ENCODE measurements around the gene BICD1.
A peak's percentile ranks its signal among the peaks of the same experiment; 100 is the strongest.
"Not testable (repeated sequence)": the region's sequence is repeated elsewhere in the genome, so short reads cannot be mapped to it uniquely, and the experiment has no call there.

BICD1 gene

DNA sequence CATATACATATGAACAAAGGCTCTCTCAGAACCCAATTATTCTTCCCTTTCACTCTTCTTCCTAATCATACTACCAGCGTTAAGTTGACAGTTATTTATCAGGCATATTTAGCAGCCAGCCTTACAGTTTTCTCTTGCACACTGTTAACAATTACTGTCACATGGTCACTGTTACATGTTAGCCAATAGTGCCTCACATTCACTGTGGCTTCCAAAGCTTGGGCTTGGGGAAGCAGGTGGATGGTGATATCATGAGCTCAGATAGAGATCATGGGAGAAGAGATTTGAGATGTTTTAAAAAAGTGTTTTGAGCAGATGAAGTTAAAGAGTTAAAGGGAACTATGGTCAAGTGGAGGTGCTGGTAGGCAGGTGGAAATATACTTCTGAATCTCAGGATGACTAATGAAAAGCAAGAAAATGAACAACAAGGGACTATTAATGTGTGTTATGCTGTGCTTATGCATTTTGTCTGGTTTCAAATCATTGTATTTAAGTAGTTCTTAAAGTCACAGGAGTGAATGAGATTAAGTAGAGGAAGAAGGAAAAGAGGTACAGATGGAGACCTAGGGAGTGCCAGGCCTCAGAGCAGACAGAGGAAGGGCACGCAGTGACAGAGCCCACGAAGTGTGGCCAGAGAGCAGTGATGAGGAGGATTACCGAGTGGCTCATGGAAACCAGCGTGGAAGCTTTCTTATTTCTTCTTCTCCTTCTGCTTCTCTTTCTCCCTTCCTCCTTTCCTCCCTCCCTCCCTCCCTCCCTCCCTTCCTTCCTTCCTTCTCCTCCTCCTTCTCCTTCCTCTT lies 39.6 kb downstream of the BICD1 start:
- DNase-seq: no peak

DNA sequence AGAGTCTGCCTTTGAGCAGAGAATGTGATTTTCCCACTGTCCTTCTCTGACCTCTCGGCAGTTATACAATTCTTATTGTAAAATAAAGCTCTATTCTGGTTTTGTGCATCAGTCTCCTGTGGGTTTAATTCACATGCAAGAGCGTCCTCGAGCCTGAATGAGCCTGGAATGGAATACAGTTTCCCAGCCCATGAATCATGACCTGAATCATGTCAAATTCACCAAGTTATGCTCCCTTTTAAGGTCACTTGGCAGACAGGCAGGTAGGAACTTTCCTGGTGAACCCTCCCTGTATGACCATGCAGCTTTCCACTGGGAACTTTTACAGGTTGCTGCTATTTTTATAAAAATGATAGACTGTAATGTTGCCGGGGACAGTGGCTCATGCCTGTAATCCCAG lies 41.7 kb downstream of the BICD1 start:
- DNase-seq: no peak

DNA sequence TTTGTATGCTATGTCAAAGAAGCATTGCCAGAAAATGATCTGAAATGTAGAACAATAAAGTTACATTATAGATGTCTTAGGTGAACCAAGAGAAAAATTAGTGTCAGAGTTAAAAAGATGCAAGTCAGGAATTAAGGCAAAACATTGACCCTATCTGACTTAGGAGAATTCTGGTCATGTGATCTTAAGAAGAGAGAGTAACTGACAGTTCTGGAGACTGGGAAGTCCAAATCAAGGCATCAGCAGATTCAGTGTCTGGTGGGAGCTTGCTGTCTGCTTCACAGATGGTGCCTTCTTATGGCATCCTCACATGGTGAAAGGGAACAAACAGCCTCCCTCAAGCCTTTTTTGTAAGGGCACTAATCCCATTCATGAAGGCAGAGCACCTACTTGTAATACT lies 42.8 kb downstream of the BICD1 start:
- DNase-seq: no peak

DNA sequence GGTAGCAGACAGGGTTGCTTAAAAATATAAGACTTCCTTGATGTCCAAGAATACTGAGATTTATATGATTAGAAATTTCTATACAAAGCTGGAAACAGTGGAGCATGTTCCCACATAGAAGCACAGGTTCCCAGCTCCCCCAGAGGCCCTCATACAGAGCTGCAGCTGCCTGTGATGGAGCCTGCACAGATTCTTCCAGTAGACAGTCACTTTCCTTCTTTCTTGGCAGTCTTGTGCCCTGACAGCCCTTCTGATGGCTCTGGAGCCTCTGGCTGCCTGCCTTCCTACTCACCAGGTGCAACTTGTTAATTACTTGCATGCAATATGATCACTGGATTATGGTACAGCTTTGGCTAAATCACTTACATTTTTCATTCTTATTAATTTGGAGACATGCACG lies 44.4 kb downstream of the BICD1 start:
- no peak for DNase-seq

DNA sequence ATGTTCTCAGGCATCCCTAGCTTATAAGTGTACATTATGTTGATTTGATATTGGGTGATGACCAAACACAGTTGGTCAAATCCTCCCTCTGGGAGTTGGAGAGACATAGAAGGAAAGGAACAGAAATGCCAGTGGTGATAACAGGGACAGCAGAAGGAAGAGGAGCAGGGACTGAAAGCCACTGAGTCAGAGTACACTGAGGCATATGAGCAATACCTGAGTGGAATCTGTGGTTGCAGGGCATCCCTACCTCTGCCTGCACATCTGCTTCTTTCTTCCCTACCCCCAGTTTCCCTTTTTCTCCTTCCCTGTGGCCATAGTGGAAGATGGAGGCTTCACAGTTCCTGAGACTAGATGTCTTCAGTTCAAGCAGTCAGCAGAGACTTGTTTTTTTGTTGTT lies 44.9 kb downstream of the BICD1 start:
- no peak for DNase-seq

DNA sequence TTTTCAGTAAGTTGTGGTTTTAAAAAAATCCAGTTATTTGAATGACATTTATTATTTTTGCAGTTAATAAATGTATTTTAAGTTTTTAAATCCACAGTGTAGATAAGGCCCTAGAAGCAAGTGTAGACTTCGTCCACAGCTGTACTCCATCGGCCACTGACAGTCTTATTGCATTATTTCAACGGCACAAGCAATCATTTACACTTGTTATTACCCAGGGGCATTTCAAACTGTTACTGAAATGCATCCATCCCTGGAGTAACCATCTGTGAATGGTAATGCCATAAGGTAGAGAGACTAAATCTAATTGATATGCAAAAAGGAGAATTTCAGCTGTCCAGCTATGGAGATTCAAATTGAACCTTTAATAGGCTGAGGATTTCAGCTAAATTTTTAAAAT lies 48.4 kb downstream of the BICD1 start:
- no peak for DNase-seq

DNA sequence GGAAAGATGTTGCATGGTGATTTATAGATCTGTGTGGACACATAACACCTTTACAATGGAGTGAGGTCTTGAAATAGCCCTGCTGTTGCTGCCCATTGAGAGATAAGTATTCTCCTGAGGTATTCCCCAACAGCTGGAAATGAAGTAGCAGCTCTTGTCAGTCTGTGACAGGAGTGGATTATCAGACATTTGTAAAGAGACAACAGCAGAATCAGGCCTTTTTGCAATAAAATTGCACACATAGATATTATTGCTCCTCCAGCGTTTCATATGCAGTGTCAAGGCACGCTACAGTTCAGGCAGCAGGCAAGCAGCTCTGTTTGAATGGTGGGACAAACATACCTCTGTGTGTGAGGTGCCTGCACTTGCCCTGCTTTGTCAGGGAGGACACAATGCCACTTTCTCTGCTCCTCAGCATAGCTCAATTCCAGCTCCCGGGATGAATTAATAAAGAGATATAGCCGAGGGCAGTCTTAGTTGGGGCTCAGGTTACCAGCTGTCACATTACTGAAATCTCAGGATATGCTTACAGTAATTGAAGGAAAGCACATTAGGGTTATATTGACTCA lies 49.4 kb downstream of the BICD1 start:
- peak; percentile 40 to 45 for DNase-seq

DNA sequence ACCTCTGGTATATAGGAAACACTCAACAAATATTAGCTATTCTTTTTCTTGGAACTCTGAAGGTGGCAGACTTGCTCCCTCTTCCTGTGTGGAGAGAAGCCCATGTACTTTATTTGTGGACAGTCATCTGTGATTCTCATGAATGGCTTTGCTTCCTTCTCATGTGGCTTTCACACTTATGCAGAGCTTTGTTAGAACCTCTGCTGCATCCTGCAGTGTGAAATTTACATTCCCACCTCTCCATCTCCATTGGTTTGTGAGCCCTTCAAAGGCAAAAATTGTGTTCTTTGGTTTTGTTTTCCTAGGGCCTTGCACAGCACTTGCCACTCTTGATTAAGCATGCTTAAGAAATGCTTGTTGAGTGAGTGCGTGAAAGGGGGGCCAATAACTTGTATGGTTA lies 51.9 kb downstream of the BICD1 start:
- DNase-seq: no peak

DNA sequence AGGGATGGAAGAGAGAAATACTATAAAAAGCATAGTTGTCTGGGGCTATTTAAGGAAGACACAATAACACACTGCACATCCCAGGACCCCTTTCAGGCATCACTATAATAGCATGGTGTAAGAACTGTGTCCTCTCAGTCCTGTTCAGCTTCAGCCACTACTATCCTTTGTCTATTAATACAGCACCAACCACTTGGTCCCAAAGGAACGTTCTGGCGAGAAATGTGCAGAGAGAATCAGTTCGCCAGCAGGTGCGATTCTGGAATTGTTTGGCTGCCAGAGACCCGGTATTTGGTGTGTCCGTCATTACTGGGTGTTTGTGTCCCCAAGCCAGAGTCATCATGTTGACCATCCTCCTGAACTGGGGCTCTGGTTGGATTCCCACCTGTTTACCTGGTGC lies 52.7 kb downstream of the BICD1 start:
- DNase-seq: no peak

DNA sequence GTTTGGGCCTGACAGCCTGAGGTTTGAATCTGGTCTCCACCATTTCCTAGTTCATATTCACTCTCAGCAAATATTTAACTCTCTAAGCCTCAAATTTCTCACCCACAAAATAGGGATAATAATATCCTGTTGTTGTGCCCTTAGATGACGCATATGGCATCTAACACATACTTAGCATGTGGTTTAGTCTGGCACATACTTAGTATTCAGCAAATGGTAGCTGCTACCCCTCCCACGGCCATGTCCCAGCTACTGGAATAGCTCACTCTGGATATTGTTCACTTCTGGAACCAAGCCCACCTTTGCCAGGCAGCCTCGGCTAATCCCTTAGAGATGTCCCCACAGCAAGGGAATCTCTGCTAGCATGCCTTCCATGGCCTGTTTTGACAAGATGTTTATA lies 53.3 kb downstream of the BICD1 start:
- no peak for DNase-seq

DNA sequence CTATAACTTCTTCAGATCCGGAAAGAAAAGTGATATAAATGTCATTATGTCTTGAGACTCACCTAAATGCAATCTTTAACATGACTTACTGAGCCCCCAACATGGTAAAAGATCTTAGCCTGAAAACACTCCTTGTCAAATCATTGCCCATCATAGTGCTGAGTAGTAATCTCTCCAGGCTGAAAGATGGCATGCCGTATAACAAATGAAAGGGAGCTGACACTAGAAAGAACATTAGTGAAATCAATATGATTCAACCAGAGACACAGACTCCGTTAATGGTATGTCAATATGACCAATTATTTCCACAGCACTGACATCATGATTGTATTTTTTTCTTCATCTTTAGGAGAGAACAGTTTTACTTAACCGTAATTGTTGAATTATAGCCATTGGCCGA lies 54.4 kb downstream of the BICD1 start:
- no peak for DNase-seq

DNA sequence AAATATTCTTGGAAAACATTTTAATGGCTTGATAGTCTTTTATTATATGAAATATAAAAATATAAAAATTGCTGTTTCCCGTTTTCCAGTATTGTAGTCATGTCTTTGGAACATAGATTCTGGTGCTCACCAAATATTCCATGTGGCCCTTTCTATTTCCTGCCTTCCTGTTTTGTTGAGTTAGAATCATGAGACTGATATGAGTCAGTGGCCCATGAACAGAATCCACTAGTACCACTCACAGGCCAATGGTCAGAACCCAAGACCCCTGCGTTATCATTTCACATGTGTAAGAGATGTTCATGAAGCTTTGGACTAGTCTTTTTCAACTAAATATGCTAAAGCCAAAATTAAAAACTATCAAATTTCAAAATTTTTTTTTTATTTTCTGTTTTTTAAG lies 56.9 kb downstream of the BICD1 start:
- no peak for DNase-seq

DNA sequence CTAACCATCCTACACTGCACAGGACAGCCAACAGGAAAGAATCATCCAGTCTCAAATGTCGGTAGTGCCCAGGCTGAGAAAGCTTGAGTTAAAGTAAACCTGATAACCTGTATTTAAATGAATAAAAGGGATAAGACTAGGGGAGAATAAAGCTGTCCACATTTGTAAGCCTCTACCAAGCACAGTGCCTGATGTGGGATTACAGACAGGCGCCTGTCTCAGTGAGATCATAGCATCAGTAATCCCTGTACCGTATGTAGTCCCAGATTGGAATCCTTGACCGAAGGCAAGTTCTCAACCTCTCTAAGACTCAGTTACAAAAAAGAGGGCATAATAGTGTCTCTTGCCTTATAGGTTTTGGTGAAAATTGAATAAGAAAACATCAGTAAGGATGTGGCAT lies 59.9 kb downstream of the BICD1 start:
- no peak for DNase-seq

DNA sequence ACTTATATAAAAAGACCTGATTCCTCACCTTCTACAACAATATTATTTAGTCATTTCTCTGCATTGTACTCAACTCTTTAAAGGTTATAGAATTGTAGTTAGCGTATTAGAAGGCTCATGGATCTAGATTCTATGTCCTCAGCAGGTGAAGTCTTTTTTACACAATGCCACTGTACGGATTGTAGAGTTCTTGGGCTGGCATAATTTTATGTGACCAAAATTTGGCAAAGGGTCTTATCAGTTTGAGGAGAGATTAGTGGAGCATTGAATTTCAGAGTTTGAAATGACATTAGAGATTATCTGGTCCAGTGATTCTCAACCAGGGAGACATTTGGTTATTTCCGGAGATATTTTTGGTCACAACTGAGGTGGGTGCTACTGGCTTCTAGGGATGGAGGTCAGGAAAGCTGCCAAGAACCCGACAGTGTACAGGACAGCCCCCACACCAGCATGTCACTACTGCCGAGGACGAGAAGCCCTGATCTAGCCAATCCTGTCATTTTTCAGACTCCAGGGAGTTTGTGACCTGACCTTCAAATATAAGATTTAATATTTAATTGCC lies 63.9 kb downstream of the BICD1 start:
- no peak for DNase-seq

DNA sequence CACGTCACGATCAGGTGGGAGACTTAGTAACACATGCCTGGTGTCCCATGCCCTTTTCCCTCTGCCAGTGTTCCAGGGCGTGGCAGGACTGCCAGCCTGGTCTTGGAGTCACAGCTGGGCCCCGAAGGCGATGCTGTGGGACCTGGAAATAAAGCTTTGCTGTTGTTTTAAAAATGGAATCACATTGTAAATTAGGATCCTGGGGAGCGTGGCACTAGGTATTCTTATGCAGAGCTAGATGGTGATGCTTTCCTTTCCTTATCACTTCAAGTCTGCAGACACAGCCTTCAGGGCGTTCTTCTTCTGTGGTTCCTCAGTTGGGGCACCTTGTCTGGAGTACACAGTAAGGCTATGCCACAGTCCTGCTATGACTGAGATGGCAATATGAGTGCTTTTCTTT lies 64.6 kb downstream of the BICD1 start:
- no peak for DNase-seq

DNA sequence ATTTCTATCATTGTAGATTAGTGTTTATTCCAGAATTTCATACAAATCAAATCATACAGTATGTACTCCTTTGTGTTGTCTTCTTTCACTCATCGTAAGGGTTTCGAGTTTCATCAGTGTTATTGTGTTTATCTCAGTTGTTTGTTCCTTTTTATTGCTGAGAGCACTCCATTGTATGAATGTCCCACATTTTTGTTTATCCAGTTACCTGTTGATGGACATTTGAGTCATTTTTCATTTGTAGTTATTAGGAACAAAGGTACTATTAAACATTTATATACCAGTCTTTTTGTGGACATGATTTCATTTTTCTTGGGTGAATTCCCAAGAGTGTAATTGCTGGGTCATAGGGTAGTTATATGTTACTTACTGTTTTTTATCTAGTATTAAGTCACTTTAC lies 70.0 kb downstream of the BICD1 start:
- no peak for DNase-seq

DNA sequence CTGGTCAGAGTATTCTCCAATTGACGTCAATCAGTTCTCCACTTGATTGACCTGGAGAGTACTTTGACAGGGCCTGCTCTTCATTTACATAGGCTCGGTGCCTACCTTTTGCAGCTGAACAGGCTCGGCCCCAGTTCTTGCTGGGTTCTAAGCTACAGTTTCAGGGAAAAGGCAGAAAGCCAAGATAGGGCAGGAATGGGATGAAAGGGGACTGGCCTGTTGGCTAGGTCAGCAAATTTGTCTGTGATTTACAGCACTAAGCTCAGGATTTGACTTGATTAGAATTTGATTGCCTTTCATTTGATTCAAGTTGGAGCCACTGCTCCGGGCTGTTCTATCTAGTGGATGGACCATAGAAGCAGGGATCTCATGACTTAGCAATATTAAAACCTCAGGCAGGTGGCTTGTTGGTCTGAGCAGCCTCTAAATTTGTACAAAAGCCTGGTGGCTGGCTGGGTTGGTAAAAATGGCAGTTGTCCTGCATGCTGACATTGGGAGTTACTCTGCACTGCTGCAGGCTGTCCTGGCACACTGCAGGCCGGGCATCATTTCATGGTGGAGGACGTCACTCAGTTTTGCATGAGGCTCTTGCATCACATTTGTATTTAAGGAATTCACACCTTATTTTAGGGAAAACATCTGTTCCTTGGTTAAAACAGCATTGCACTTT lies 71.8 kb downstream of the BICD1 start:
- DNase-seq: no peak

DNA sequence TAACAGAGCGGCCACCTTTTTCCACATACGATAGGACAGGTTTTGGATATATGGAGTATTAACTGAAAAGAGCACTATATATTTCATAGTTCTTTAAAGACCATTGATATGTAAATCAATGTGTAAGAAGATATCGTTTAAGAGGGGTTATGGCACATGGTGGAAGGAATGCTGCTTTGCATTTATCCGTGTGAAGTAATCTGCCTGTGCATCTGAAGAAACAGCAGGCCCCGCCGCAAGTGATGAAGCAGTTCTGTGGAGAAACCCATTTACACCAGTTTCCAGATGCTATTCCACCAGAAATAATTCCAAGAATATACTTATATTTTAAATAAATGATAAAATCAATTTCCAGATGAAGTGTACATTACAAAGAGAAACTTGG lies 72.4 kb downstream of the BICD1 start:
- no peak for DNase-seq

DNA sequence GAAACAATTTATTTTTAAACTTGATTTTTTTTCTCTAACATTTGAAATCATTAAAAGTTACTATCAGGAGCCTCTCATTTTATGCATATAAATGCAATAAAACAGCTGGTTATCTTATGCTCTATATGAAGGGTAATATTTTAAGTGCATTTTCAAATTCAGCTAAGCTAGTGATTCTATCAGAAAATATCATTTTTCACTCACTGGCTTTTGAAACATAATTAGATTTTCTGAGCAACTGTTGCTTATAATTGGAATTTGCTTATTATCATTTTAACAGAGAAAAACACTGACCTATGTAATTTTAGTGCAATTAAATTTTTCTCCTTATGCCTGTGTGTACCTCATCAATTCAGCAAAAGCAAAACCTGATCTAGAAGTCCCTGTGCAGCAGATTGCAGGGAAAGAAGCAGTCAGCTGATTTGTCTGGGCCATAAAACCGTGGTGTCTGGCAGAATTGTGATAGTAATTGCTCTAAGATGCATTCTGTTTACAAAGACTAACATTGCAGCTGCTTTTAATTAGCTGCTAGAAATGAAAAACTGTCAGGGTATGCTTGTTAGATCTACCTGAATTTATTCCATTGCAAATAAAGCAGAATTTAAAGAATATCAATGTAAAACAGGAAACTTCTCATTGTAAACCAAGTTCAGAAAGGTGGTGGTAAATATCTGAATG lies 75.0 kb downstream of the BICD1 start:
- DNase-seq: peak in 1 of 2 experiments; percentile 41

DNA sequence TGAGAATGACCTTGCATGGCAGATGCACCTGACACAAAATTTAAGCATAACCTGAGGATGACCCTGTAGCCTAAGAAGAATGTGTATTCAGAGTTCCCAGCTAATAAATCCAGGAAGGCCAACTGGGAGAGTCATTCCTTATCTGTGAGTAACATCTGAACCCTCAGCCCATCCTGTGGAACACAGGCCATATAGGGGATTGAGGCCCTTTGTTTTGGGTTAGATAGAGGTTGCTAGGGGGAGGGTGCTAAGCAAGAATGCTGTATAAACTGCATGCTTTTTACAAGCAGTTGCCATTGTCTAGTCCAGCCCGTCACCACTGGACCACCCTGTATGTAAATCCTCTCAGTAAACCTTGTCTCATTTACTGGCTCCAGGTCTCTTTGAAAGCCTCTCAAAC lies 77.0 kb downstream of the BICD1 start:
- DNase-seq: peak in 1 of 2 experiments; percentile 76

DNA sequence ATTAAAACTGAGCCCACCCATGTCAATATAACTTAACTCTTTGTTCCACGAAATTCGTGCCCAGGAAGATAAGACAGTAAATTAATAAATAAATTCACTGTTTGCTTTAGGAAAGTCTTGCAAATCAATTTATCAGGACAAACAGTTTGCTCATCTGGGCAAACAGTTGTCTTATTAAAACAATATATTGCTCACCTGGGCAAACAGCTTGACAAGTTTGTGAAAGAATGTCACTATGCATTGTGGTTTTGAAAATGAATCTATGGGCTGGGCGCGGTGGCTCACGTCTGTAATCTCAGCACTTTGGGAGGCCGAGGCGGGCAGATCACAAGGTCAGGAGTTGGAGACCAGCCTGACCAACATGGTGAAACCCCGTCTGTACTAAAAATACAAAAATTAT lies 80.5 kb downstream of the BICD1 start:
- not testable (repeated sequence) for DNase-seq

DNA sequence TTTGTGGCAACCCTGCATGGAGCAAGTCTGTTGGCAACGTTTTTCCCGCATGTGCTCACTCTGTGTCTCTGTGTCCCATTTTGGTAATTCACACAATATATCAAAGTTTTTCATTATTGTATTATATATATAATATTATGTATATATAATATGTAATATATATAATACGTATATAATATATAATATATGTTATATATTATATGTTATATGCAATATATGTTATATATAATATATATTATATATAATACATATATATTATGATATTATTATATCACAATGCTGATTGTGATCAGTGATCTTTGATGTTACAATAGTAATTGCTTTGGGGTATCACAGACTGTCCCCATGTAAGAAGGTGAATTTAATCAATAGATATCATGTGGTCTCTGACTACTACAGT lies 84.8 kb downstream of the BICD1 start:
- DNase-seq: no peak

Measured in NCI-H1930 (cell line).